ENCODE results near the gene SFTPD. TPM values are rescaled to one million over a fixed set of nuclear protein-coding genes. Genes with fewer than 3 reads are reported as not detected.
A peak's percentile ranks its signal among the peaks of the same experiment; 100 is the strongest.

Gene SFTPD
- total RNA-seq, 1 donor from 2014 or later: not detected

GRCh38 chr10:79980711-79981110, 31.8 kb upstream of the SFTPD start:
- H3K27ac Mint-ChIP-seq (ENCODE audit: unreplicated experiment): no peak overlapping the region
- peak overlapping the region; percentile 58 for H3K4me3 Mint-ChIP-seq
- H3K9me3 Mint-ChIP-seq: no peaks in the 10 kb centered on the region
- TF ChIP-seq CTCF (conservative IDR thresholded peaks at IDR 0.05): no peak
- peaks cover 6% of the 10 kb centered on the region for H3K4me1 Mint-ChIP-seq
- H3K36me3 Mint-ChIP-seq (ENCODE audit: low read depth): no peaks in the 10 kb centered on the region
- H3K27me3 Mint-ChIP-seq (ENCODE audit: low read depth): peaks cover 72% of the 10 kb centered on the region
- no peak for DNase-seq (ENCODE audit: low read depth, low spot score)

GRCh38 chr10:79979976-79980687, 31.2 kb upstream of the SFTPD start:
- peaks cover 69% of the 10 kb centered on the region for H3K27me3 Mint-ChIP-seq (ENCODE audit: low read depth)
- no peak for TF ChIP-seq CTCF (conservative IDR thresholded peaks at IDR 0.05)
- peaks cover 6% of the 10 kb centered on the region for H3K4me1 Mint-ChIP-seq
- no peaks in the 10 kb centered on the region for H3K36me3 Mint-ChIP-seq (ENCODE audit: low read depth)
- no peaks in the 10 kb centered on the region for H3K9me3 Mint-ChIP-seq
- DNase-seq (ENCODE audit: low read depth, low spot score): no peak
- H3K27ac Mint-ChIP-seq (ENCODE audit: unreplicated experiment): no peak overlapping the region
- H3K4me3 Mint-ChIP-seq: peak overlapping the region; percentile 58

- no peak for DNase-seq (ENCODE audit: low read depth, low spot score)
- Mint-ChIP-seq H3K4me1 (peaks cover 6% of the 10 kb centered on the region), H3K4me3 (peak overlapping the region; percentile 58), H3K27ac (ENCODE audit: unreplicated experiment) (no peak overlapping the region), H3K36me3 (ENCODE audit: low read depth) (no peaks in the 10 kb centered on the region), H3K9me3 (no peaks in the 10 kb centered on the region), H3K27me3 (ENCODE audit: low read depth) (peaks cover 62% of the 10 kb centered on the region)
- TF ChIP-seq CTCF (conservative IDR thresholded peaks at IDR 0.05): no peak
Observed at GRCh38 chr10:79979310-79979975, 30.5 kb upstream of the SFTPD start.

- H3K27ac Mint-ChIP-seq (ENCODE audit: unreplicated experiment): no peak overlapping the region
- H3K36me3 Mint-ChIP-seq (ENCODE audit: low read depth): no peaks in the 10 kb centered on the region
- TF ChIP-seq CTCF (conservative IDR thresholded peaks at IDR 0.05): no peak
- no peak for DNase-seq (ENCODE audit: low read depth, low spot score)
- peaks cover 6% of the 10 kb centered on the region for H3K4me1 Mint-ChIP-seq
- H3K4me3 Mint-ChIP-seq: no peak overlapping the region
- no peaks in the 10 kb centered on the region for H3K9me3 Mint-ChIP-seq
- H3K27me3 Mint-ChIP-seq (ENCODE audit: low read depth): peaks cover 42% of the 10 kb centered on the region
Observed at GRCh38 chr10:79976999-79977398, 28.1 kb upstream of the SFTPD start.

GRCh38 chr10:79970062-79970461, 21.2 kb upstream of the SFTPD start:
- H3K27ac Mint-ChIP-seq (ENCODE audit: unreplicated experiment): no peak overlapping the region
- no peak for TF ChIP-seq CTCF (conservative IDR thresholded peaks at IDR 0.05)
- H3K4me1 Mint-ChIP-seq: no peaks in the 10 kb centered on the region
- H3K27me3 Mint-ChIP-seq (ENCODE audit: low read depth): no peaks in the 10 kb centered on the region
- no peak overlapping the region for H3K4me3 Mint-ChIP-seq
- DNase-seq (ENCODE audit: low read depth, low spot score): no peak
- peaks cover 10% of the 10 kb centered on the region for H3K9me3 Mint-ChIP-seq
- peaks cover 5% of the 10 kb centered on the region for H3K36me3 Mint-ChIP-seq (ENCODE audit: low read depth)
